ENCODE measurements around the gene RNF19B. TPM values are rescaled to one million over a fixed set of nuclear protein-coding genes. Genes with fewer than 3 reads are reported as not detected.
A peak's percentile ranks its signal among the peaks of the same experiment; 100 is the strongest.
"Not testable (repeated sequence)": the region's sequence is repeated elsewhere in the genome, so short reads cannot be mapped to it uniquely, and the experiment has no call there.

RNF19B gene
- total RNA-seq, 1 donor from 2014 or later: 14.2 TPM

DNA sequence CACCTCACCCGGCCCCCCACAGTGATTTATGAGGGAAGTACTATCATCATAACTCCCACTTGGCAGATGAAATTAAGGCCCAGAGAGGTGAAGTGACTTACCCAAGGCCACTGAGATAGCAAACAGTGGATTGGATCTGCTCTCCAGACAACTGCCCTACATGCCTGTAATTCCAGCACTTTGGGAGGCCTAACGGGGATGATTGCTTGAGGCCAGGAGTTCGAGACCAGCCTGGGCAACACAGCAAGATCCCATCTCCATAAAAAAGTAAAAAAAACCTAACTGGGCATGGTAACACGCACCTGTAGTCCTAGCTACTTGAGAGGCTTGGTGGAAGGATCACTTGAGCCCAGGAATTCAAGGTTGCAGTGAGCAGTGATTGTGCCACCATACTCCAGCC lies 14.2 kb upstream of the RNF19B start:
- H3K36me3 Mint-ChIP-seq: no peaks in the 10 kb centered on the region
- Histone ChIP-seq H3K27me3 (no peaks in the 10 kb centered on the region), H3K4me2 (no peak overlapping the region), H2AFZ (replicated peaks) (no peak overlapping the region), H3K9ac (no peak overlapping the region), H3K4me1 (no peaks in the 10 kb centered on the region), H3F3A (ENCODE audit: low read depth) (no peaks in the 10 kb centered on the region), H4K20me1 (ENCODE audit: low read depth) (no peaks in the 10 kb centered on the region), H3K9me3 (ENCODE audit: low read depth) (no peaks in the 10 kb centered on the region), H3K4me3 (no peak overlapping the region), H3K36me3 (no peaks in the 10 kb centered on the region), H3K27ac (no peak overlapping the region), H3K79me2 (ENCODE audit: low read depth) (no peaks in the 10 kb centered on the region)
- peaks cover under 1% of the 10 kb centered on the region for H3K4me1 Mint-ChIP-seq
- H3K4me3 Mint-ChIP-seq: no peak overlapping the region
- TF ChIP-seq, protein P1, sequence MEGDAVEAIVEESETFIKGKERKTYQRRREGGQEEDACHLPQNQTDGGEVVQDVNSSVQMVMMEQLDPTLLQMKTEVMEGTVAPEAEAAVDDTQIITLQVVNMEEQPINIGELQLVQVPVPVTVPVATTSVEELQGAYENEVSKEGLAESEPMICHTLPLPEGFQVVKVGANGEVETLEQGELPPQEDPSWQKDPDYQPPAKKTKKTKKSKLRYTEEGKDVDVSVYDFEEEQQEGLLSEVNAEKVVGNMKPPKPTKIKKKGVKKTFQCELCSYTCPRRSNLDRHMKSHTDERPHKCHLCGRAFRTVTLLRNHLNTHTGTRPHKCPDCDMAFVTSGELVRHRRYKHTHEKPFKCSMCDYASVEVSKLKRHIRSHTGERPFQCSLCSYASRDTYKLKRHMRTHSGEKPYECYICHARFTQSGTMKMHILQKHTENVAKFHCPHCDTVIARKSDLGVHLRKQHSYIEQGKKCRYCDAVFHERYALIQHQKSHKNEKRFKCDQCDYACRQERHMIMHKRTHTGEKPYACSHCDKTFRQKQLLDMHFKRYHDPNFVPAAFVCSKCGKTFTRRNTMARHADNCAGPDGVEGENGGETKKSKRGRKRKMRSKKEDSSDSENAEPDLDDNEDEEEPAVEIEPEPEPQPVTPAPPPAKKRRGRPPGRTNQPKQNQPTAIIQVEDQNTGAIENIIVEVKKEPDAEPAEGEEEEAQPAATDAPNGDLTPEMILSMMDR (IDR thresholded peaks at IDR 0.05): no peak
- TF ChIP-seq EZH2phosphoT487 (IDR thresholded peaks at IDR 0.05): no peak
- no peak for TF ChIP-seq EZH2 (IDR thresholded peaks at IDR 0.05)
- H3K27me3 Mint-ChIP-seq (ENCODE audit: insufficient read depth, low read depth): peaks cover 13% of the 10 kb centered on the region
- no peak for DNase-seq (ENCODE audit: low spot score)
- no peak overlapping the region for H3K27ac Mint-ChIP-seq
- peaks cover 10% of the 10 kb centered on the region for H3K9me3 Mint-ChIP-seq

DNA sequence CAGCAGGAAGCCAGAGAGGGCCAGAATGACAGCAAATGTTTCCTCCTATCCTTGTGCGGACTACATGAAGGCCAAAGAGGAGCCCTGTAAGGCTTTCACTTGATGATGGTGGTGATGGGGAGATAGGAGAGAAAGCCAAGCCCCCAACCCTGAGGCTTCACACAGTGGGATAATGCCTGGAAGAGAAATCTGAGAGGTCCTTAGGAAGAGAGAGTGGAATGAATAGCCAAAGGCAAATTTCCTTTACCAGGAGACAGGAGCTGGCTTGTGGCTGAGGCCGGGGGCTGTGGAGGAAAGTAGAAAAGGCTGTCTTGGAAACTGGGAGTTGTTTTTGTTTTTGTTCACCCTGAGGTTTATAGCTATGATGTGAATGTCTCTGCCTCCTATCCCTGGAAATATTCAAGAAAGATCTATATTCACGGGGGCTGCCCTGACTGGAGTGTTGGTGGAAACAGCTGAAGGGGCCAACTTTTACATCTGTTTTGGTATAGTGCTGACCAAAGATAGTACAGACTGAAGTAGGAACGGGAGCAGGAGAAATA lies 13.0 kb upstream of the RNF19B start:
- no peaks in the 10 kb centered on the region for H3K79me2 ChIP-seq (ENCODE audit: low read depth)
- H3K4me3 ChIP-seq: no peak overlapping the region
- no peak for DNase-seq (ENCODE audit: low spot score)
- no peak overlapping the region for H3K4me3 Mint-ChIP-seq
- TF ChIP-seq, protein P1 (IDR thresholded peaks at IDR 0.05): no peak
- no peak for TF ChIP-seq EZH2 (IDR thresholded peaks at IDR 0.05)
- TF ChIP-seq EZH2phosphoT487 (IDR thresholded peaks at IDR 0.05): no peak
- H3F3A ChIP-seq (ENCODE audit: low read depth): no peaks in the 10 kb centered on the region
- H2AFZ ChIP-seq (replicated peaks): peak overlapping the region; percentile 37
- peaks cover 10% of the 10 kb centered on the region for H3K9me3 Mint-ChIP-seq
- no peaks in the 10 kb centered on the region for H3K4me1 ChIP-seq
- no peaks in the 10 kb centered on the region for H3K36me3 ChIP-seq
- H3K27me3 Mint-ChIP-seq (ENCODE audit: insufficient read depth, low read depth): peaks cover 10% of the 10 kb centered on the region
- no peaks in the 10 kb centered on the region for H3K36me3 Mint-ChIP-seq
- H3K27ac ChIP-seq: no peak overlapping the region
- H3K27ac Mint-ChIP-seq: no peak overlapping the region
- no peak overlapping the region for H3K9ac ChIP-seq
- H3K27me3 ChIP-seq: peaks cover 7% of the 10 kb centered on the region
- no peaks in the 10 kb centered on the region for H3K9me3 ChIP-seq (ENCODE audit: low read depth)
- H3K4me2 ChIP-seq: no peak overlapping the region
- peaks cover under 1% of the 10 kb centered on the region for H3K4me1 Mint-ChIP-seq
- H4K20me1 ChIP-seq (ENCODE audit: low read depth): no peaks in the 10 kb centered on the region

DNA sequence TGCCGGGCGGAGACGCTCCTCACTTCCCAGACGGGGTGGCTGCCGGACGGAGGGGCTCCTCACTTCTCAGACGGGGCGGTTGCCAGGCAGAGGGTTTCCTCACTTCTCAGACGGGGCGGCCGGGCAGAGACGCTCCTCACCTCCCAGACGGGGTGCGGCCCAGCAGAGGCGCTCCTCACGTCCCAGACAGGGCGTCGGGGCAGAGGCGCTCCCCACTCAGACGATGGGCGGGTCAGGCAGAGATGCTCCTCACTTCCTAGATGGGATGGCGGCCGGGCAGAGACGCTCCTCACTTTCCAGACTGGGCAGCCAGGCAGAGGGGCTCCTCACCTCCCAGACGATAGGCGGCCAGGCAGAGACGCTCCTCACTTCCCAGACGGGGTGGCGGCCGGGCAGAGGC lies 10.4 kb upstream of the RNF19B start:
- H3K27me3 ChIP-seq: peaks cover 32% of the 10 kb centered on the region
- not testable (repeated sequence) for H3F3A ChIP-seq (ENCODE audit: low read depth); H3K27ac Mint-ChIP-seq; H3K4me1 Mint-ChIP-seq; H3K36me3 Mint-ChIP-seq; DNase-seq (ENCODE audit: low spot score); H3K79me2 ChIP-seq (ENCODE audit: low read depth); H3K4me3 ChIP-seq; H3K4me3 Mint-ChIP-seq; H3K4me2 ChIP-seq; H3K9ac ChIP-seq; H4K20me1 ChIP-seq (ENCODE audit: low read depth); H2AFZ ChIP-seq (replicated peaks); H3K36me3 ChIP-seq; H3K9me3 ChIP-seq (ENCODE audit: low read depth); H3K27ac ChIP-seq; H3K4me1 ChIP-seq
- H3K9me3 Mint-ChIP-seq: peaks cover 10% of the 10 kb centered on the region
- peaks cover 21% of the 10 kb centered on the region for H3K27me3 Mint-ChIP-seq (ENCODE audit: insufficient read depth, low read depth)

DNA sequence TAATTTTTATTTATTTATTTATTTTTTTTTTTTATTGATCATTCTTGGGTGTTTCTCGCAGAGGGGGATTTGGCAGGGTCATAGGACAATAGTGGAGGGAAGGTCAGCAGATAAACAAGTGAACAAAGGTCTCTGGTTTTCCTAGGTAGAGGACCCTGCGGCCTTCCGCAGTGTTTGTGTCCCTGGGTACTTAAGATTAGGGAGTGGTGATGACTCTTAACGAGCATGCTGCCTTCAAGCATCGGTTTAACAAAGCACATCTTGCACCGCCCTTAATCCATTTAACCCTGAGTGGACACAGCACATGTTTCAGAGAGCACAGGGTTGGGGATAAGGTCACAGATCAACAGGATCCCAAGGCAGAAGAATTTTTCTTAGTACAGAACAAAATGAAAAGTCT lies 8.8 kb upstream of the RNF19B start:
- H3K79me2 ChIP-seq (ENCODE audit: low read depth); H3K36me3 Mint-ChIP-seq; H4K20me1 ChIP-seq (ENCODE audit: low read depth); H3F3A ChIP-seq (ENCODE audit: low read depth); H3K9ac ChIP-seq; DNase-seq (ENCODE audit: low spot score); H3K4me1 Mint-ChIP-seq; H2AFZ ChIP-seq (replicated peaks); H3K4me1 ChIP-seq; H3K27ac ChIP-seq; H3K4me3 Mint-ChIP-seq; H3K9me3 ChIP-seq (ENCODE audit: low read depth); H3K36me3 ChIP-seq; H3K27ac Mint-ChIP-seq: not testable (repeated sequence)
- Histone ChIP-seq H3K27me3 (peaks cover 48% of the 10 kb centered on the region), H3K4me3 (peak overlapping the region; percentile 47), H3K4me2 (peak overlapping the region; percentile 77)
- Mint-ChIP-seq H3K9me3 (peaks cover 10% of the 10 kb centered on the region), H3K27me3 (ENCODE audit: insufficient read depth, low read depth) (peaks cover 21% of the 10 kb centered on the region)
